GM19455 (cell line): ENCODE measurements around the gene COBL.

Experiments used
- ATAC-seq: cut with Tn5 transposase; IDR thresholded peaks from one replicate; pipeline ENCODE4 v1.9.1; 2021; ENCODE audit not compliant: unreplicated experiment

The COBL gene

DNA sequence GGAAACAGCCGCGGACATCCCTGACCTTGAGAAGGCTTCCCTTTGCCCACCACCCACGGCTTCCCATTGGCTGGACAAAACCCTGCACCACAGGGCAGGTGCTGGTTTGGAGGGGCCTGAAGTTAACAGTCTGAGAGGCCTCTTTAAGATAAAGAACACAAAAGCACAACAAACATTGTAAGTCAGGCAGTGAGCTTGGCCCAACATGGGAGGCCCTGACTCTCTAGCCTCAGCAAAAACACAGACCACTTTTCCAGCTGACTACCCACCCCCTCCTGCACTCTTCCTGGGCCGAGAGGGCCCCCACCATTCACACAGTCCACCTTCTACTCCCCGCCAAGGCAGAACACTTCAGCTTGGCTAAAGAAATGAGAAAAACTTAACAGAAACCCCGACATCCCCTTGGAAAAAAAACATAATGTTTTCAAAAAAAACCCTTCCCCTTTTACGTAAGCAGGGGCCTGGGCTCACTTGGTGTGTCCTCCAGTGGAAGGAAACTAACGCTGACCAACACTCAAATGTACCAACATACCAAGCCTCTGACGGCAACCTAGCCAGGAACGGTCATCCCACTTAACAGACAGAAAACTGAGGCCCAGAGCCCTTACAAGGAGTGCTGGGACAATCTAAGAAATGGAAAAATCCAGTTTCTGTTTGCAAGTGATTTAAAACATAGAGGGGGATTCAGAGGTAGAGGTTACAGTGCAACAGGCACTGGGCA, 80.9 kb downstream of the COBL start:
- ATAC-seq: no peak

DNA sequence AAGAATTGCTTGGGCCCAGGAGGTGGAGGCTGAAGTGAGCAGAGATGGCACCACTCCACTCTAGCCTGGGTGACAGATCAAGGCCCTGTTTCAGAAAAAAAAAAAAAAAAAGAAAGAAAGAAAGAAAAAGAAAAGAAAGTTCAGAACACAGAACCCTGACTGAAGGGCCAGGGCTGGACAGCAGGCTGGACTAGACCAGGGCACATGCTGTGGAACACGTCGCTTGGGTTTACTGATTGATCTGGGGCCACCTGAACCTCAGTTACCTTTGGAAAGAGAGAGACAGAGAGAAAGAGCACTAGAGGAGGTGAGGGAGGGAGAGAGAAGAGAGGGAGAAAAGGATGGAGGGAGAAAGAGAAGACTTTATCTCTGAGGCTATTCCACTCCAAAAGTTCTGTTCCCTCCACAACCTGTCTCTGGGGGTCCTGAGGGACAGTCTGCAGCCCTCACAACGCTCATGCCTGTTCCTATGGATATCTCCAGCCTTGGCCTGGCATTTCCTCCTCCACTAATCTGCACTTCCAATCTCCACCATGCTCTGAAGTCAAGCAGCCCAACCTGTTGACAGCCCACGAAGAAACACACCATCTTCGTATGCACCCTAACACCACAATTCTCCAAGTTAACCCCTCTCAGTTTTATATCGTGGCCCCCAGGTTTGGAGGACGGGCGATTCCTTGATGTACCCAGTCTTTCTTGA, 81.8 kb downstream of the COBL start:
- no peak for ATAC-seq

DNA sequence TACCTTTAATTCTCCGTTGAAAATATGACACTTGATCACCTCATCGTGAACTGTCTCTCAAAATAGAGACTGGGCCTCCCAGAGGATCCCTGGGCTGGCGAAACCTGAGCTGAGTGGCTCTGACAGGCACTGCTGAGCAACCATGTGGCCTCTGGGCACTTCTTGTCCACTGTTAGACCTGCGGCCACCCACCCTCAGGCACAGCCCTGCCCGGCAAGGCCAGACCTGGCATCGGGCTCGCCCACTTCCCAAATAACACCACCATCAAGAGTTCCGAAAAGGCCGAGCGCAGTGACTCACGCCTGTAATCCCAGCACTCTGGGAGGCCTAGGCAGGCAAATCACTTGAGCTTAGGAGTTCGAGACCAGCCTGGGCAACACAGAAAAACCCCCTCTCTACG, 82.5 kb downstream of the COBL start:
- no peak for ATAC-seq

DNA sequence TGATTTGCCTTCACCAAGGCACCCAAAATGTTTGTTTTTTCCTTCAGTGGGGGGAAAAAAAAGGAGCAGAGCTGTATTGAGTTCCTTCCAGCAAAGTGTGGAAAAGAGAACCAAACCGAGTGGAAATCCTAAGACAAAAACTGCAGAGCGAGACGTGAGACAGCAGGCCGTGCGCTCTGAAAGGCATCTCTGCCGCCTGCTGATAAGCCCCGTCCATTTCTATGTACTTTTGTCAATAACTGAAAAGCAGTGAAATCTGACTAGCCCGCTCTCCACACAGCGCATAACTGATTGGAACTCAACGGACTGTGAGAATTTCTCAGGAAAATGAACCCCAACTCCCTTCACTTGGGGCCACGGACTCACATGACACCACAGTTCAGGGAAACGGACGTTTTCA, 83.2 kb downstream of the COBL start:
- ATAC-seq: no peak

DNA sequence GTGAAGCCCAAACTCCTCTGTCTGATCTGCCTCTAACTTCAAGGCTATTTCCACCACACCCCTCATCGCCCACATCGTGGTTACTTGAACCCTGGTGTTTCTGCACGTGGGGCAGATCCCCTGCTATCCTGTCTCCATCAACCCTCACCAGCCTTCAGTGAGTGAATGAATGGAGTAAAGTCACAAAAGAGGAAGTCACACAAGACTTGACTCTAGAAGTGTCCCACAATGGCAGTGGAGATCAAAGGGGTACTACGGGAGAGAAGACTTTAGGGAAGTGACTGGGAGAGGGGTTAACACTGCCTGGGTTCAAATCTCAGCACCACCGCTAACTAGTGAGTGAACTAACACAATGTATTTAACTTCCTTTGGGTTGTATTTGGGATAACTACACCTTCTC, 85.9 kb downstream of the COBL start:
- ATAC-seq: no peak

DNA sequence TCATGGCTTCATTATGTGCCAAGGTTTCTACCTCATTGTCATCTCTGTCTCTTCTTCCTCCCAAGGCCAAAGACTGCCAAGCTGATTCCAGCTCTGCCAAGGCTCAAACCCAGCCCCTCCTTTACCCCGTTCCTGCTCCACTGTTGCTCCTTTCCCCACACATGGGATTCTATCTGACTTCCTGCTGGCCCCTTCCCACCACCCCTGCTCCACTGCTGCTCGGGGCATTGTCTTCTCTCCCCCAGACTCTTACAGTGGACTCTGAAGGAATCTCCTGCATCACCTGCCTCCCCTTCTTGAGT, 86.3 kb downstream of the COBL start:
- no peak for ATAC-seq

DNA sequence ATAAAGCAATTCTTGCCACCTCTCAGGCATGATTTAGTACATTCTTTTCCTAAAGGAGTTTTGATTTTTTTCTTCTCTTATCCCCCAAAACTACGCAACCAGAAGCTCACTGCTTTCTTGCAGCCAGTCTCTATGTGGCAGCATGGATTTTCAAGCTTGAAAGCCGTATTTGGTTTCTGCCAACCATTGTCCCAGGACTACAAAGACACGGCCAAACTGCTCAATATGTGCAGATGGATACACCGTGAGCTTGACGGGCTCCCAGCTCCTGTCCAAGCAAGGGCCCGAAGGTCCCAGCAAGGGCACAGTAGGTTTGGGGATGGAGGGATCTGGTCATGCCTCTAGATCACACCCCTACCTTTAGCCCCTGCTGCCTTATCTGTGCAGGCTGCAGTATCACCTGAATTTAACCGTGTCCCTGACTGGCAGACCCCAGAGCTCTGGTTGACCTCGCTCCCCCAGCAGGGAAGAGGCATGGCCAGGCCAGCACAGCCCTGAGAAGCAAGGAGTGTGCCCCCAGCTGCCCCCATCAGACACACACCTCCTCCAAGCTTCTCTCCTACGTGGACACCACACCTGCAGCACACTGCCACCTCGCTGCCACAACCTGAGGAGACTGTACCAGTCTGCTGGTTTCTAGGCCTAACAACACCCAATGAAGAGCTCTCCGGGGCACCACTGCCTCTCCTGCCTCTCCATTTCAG, 86.8 kb downstream of the COBL start:
- no peak for ATAC-seq

DNA sequence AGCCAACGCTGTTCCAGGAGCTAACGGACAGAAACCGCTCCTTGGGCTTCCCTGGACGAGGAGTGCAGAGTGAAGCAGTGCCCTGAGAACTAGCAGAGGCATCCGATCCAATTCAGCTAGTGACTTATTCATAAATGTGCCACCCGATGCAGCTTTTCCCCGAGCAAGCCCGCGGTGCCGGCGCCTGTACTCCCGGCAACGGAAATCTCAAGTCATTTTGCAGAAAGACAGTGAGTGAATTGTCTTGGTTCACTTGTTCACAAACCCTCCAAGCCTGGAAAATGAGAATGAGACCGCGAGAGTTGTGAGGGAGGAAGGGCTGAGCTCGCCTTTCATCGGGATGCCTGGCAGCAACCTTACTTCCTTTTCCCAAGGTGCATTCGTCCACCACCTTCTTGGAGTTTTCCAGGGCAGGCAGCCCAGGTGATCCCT, 87.5 kb downstream of the COBL start:
- no peak for ATAC-seq

DNA sequence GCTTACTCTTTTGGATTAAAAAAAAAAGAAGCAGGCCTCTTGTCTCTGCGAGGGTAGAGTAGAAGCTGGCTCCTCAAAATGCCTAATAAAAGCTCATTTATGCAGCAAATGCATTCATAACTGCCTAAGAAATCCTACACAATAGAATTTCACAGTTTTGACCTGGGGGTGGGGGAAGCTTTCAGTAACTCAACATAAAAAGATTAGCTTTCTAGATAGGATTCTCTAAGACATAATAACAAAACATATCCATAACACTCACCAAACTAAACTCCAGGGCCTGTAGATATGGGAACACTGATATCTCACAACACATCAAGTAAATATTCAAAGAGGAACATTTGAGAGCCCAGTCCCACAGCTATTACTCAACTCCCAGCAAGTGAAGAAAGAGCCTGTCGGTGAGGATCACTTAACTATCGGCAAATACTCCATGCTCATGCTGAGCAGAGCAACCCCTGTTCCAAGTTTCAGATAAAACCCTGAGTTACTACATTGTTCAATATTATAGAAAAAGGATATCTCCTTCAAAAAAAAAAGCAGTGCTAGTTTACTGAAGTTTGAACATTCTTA, 88.1 kb downstream of the COBL start:
- no peak for ATAC-seq

DNA sequence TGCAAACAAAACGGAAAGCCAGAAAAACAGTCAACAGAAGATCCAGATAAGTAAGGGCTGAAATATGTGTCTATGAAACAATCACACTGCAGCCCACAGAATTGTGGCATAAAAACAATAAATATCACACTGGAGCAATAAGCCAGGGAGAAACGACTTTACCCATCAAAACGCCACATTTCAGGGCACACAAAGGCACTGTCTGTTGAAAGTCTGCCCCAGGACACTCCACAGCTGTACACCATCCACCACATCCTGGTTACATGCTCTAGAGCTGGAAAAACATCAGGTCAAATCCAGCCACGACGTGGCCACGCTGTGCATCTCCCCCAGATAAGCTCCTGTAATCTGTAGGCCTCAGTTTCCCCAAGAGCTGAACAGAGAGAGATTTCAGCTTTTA, 88.7 kb downstream of the COBL start:
- ATAC-seq: no peak

DNA sequence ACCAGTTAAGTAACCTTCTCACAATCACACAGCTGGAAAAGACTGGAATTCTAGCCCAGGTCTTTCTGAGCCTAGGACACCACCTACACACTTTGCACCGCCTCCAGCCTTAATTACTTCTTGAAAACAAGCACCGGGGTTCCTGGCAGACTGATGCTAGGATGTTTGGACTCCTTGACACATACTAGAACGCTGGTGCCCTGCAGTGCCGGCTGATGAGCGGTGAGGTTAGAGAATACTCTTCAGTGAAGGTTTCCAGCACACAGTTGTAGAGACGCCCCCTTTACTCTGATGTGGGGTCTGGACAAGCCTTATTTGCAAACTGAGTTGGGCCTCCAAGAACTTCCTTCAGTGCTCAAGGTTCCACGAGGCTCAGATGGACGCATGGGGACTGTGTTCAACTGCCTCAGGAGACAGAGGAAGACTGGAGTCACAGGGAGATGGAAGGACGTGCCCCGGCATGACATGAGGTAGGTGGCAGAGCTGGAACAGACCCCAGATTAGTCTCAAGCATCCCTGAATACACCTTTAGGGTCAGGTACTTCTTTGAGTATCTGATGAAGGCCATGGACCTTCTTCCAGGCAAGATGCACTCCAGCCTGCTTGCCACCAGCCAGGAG, 89.6 kb downstream of the COBL start:
- ATAC-seq: no peak

DNA sequence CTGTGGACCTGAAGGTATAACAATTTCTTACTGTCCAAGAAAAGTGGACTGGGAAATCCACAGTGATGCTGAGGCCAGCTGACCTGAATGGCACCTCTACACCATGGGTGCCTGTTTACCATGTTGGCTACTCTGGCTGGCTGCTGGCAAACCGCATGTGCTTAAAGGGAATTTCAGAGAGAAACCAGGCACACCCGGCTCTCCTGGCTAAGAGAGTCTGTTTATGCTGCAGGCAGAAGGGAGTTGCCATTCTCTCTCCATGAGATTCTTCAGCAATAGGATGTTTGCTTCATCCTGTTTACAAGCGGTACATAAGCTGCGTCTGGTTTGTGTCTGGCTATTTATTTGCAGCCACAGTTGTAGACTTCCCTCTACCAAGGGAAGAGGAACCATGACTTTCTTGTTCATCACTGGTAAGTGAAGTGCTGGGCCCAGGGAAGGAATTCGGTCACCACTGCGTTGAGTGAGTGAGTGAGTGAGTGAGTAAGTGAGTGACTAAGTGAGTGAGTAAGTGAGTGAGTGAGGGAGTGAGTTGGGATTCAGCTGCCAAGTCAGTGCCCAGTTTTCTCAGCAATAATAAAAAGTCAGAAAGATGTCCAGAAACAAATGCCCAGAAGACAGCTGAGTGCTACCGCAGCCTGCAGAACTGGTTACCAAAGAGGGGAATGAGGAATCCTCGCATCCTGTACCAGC, 90.4 kb downstream of the COBL start:
- no peak for ATAC-seq

DNA sequence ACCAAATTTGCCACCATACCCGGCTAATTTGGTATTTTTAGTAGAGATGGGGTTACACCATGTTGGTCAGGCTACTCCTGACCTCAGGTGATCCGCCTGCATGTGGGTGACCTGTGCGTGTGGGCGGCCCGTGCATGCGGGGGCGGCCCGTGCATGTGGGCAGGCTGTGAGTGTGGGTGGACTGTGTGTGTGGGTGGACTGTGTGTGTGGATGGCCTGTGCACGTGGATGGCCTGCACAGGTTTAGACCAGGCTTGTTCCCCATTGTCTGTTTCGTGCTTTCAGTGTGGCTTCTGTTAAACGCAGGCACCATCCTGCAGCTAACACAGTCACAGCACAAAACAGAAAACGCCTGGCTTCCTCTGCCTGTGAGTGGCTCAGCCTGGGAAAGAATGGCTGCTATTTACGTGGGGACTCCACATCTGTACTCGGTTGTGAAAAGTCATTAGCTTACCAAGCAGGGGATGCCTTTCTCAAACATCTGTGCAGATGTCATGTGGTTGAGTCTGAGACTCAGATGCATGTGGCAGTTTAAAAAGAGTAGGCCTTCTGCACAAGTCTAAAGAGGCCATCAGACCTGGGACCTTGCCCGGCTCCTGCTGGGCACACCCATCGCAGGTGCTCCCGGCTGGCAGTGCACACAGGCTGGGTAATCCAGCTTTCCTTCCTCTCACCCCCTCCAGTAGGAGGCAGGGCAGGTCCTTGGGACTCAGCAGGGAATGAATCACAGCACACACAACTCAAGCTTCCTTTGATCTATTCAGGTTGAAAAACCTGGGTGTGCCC, 91.6 kb downstream of the COBL start:
- ATAC-seq: no peak

DNA sequence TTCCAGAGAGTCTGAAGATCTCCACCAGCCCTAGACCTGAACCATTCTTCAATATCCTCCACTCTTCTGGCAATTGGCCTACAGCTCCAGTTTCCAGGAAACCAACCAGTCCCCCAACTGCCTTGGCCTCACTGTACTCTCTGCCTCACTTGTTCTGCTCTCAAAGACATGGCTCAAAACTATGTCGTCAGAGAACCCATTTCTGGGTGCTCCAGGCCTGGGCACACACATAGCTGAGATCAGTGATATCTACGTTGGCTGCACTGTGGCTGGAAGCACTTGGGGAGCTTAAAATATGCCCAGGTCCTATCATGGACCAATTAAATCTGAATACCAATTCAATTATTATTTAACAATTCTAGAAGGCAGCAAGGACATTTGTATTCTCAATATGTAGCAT, 93.1 kb downstream of the COBL start:
- no peak for ATAC-seq

DNA sequence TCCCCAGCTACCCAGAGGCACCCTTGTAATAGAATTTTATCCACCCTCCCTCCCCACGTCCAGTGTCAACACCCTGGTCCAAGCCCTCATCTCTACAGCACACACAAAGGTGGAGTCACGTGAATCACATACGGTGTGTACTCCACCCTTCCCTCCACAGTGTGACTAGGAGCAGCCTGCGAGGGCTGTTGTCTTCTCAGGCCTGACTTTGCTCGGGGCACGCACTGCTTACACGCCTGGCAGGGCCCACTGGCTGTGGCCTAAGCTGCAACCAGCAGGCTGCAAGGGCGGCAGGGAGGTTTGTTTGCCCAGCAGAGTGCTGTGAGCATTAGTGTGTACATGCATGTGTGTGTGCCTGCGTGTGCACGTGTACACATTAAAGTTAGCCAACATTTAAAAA, 93.7 kb downstream of the COBL start:
- ATAC-seq: no peak

DNA sequence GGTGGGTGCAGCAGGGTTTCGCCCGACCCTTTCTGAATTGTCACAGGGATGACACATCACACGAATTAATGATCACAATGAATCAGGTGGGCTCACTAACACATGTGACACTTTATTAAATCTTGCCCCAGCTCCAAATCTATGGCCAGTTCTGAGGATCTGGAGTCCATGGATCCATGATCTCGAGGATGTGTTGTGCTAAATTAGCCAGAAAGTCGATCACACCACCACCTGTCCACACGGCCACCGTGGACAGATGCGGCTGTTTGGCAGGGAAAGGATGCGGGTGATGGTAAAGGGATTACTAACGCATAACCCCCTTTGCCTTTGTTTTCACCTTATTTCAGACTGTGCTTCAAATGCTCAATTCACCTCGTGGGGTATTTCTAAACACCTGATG, 96.4 kb downstream of the COBL start:
- no peak for ATAC-seq

DNA sequence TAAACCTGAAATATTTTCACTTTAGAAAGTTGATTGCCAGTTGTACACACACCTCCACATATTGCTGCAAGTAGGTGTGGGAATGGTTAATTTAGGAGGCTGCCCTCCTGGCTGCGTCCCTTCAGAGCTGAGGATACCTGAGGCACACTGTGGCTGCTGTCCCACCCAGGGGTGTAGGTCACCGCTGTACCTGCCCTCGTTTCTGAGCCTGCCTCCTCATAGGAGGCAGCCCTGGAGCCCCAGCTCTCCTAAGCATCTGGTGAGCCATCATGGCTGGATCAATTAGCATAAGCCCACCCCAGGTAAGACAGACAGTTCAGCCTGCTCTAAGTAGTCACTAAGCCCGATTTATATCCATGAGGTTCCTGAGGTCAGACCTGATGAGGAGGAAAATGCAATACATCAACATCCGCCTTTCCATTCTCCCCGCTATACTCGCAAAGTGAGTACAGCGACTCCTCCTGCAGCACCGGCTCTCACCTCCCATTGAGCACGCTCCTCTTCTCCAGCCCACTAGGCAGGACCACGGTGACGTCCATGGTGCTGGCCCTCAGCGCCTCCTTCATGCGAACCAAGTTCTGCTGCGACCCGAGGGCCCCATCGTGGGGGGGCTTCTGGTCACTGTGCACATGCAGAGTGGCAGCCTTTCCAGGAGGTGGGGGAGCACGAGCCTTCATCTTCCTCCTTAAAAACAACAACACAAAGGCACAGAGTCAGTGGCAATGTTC, 97.2 kb downstream of the COBL start:
- ATAC-seq: no peak

DNA sequence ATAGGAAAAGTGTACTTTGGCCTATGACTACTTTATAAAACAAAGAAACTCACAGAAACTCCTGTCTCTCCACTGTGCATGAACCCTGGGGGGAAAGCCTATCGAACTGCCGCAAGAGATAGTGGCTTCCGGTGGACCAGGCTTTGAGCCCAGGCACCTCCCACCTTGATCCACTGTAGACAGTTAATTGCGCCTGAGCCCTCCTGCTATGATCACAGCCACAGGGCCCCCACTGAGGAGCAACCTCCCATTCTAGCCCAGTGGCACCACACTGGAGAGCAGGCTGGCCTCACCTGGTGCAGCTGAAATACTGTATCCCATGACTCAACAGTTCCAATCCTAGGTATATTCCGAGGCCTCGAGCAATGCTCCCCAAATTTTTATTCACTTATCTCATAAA, 98.8 kb downstream of the COBL start:
- no peak for ATAC-seq

DNA sequence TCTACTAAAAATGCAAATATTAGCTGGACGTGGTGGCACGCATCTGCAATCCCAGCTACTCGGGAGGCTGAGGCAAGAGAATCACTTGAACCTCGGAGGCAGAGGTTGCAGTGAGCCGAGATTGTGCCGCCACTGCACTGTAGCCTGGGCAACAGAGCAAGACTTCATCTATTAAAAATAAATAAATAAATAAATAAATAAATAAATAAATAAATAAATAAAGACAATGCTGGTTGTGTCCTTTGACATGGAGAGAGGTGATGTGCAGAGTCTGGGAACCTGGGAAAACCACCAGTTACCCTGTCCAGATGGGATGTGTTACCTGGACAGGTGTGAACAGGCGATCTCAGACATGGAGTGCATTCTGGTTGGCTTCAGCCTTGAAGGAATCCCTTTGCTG, 102.5 kb downstream of the COBL start:
- ATAC-seq: no peak

DNA sequence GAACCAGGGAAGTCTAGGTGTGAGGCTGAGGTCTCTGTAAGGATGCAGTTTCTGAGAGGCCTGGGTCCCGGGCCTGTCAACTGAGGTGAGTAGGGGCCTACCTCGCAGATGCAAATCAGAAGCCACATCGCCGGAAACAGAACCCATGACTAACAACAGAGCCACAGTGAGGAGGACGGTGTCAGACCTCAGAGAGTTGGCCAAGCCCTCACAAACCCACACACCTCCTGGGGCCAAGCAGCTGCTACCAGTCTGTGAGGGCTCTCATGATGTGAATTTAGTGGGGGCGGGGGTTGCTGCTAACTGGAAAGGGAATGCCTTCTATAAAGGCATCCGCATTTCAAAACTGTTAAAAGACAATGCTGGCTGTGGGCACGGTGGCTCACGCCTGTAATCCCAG, 103.0 kb downstream of the COBL start:
- no peak for ATAC-seq
